TTC549 (cell line): ENCODE results near the gene KIF7.

ENCODE experiments used
- FAIRE-seq: peaks from 2 replicates; lab custom pipeline; 2012; peaks lifted over from hg19 to GRCh38; lab: Jason Lieb, UNC

The KIF7 gene

GRCh38 chr15:89648106-89649012, 6.9 kb downstream of the KIF7 start:
- FAIRE-seq: no peak

GRCh38 chr15:89647191-89647851, 7.9 kb downstream of the KIF7 start:
- no peak for FAIRE-seq

DNA sequence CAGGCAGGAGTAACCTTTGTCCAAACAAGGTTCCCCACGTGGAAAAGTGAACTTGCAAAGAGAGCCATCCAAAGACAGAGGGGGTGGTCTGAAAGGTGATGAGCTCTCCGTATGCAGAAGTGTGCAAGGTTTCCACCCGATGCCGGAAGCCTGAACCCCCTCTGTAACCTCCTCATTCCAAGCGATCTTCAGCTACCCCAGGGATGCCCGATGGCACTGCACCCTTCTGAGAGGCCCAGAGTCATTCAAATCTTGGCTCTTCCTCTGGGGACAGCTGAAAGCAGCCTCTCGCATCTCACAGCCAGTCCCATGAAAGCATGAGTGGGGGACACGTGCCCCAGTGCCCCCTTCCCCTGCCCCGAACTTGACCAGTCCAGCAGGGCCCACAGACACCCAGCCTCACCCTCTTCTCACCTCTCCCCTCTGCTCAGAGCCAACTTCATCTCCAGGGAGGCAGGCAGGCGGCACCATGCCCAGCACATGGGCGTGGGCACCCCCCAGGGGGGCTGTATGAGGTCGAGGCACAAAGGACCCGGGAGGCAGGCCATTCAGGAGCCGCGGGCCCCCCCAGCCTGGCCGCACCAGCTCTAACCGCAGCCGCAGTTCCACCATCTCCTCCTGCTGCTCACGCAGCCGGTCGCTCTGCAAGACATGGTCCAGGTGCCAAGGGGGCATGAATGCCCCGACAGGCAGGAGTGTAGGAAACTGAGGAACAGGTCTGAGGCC, 8.7 kb downstream of the KIF7 start:
- no peak for FAIRE-seq

GRCh38 chr15:89645680-89646079, 9.6 kb downstream of the KIF7 start:
- no peak for FAIRE-seq

DNA sequence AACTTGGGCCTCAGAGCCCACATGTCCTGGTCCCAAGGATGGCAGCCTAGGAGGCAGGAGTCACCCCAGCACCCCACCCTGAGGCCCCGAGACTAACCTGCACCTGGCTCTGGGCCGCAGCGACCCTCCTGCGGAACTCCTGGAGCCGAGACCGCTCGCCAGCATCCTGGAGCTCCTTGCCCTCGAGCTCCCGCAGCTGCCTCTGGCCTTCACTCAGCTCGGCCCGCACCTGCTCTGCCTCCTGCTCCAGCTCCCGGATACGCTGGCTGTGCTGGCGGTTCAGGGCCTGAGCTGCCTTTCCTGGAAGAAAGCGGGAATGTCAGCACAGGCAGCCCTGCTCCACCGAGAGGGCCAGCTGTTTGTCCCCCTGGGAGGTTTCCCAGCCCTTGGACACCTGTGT, 13.2 kb downstream of the KIF7 start:
- no peak for FAIRE-seq

DNA sequence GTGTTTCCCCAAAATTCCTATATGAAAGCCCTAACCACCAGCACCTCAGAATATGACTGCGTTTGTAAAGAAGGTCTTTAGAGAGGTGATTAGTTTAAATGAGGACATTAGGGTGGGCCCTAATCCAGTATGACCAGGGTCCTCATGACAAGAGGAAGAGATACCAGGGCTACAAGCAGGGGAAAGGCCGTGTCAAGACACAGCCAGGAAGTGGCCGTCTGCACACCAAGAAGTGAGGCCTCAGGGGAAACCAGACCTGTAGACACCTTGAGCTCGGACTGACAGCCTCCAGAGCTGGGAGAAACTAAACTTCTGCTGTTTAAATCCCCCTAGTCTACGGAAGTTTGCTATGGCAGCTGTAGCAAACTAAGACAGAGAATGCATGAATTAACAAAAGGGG, 14.2 kb downstream of the KIF7 start:
- no peak for FAIRE-seq

- no peak for FAIRE-seq
These were observed 15.0 kb downstream of the KIF7 start for GRCh38 chr15:89640245-89640644.

DNA sequence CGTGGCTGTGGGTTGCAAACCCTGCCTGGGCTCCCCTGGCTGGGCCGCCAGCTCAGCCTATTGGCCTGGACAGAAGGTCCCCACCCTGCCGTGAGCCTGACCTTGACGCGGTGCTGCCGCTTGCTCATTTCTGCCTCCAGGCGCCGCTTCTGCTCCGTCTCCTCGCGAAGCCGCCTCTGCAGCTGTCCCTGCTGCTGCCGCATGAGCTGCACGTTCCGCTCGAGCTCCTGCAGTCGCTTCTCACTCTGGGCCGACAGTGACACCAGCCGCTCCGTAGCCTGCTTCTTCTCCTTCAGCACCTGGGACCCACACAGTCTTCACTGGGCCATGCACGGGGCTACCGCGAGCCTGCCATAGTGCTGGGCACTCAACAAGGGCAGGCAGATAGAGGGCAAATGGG, 21.7 kb downstream of the KIF7 start:
- no peak for FAIRE-seq

GRCh38 chr15:89632563-89633430, 22.5 kb downstream of the KIF7 start:
- no peak for FAIRE-seq

DNA sequence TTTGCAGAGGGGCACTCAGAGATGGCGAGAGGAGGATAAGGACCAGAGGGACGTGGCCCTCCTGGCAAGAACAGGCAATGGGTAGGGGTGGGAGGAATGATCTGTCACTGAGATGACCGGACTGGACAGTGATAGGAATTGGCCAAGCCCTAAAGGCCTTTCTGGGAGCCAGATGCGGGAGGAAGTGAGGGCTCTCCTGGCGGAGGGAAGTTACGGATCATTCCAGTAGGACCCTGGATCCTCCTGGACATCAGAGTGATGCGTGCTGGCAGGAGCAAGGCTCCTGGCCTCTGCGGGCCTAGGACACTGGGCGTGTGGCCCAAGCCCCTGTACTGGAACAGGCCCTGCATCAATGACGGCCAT, 23.4 kb downstream of the KIF7 start:
- no peak for FAIRE-seq

- FAIRE-seq: no peak
These were observed 24.0 kb downstream of the KIF7 start for GRCh38 chr15:89630974-89631901.

- no peak for FAIRE-seq
These were observed 25.0 kb downstream of the KIF7 start for GRCh38 chr15:89630260-89630659.

GRCh38 chr15:89629829-89630228, 25.4 kb downstream of the KIF7 start:
- FAIRE-seq: no peak

DNA sequence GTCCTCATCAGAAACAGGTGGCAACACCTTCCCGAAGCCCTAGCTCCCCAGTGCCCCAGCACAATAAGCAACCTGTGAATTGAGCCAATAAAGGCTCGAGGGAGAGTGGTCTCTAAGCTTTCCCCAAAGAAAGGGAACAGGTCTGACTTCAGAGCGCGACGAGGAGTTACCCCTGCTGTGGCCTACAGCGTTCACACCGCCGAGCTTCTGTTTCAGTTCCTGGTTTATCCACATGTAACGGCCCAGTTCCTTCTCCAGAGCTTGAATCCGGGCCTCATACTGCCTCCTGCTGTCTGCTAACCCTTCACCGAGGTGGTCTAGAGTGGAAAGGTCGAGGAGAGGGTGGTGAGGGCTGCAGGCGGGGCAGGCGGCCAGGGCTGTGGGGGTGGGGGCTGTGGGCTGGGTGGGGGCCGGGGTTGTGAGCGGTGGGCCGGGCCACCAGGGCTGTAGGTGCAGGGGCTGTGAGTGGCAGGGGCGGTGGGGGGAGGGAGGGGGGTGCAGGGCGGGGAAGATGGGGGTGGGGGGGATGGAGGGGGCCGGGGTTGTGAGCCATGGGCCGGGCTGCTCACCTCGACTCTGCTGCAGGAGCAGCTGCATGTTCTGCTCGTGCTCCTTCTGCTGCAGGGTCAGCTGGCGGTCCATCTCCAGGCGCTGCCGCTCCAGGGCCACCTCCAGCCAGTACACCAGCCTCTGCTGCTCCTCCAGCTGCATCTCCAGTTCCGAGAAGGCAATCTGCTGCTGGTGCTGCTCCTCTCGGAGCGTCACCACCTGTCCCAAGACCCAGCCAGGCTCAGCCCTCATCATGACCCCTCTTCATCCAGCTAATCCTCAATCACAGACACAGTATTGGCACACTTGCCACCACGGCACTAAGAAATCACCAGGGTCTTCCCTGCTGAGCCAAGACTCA, 26.2 kb downstream of the KIF7 start:
- FAIRE-seq: no peak

DNA sequence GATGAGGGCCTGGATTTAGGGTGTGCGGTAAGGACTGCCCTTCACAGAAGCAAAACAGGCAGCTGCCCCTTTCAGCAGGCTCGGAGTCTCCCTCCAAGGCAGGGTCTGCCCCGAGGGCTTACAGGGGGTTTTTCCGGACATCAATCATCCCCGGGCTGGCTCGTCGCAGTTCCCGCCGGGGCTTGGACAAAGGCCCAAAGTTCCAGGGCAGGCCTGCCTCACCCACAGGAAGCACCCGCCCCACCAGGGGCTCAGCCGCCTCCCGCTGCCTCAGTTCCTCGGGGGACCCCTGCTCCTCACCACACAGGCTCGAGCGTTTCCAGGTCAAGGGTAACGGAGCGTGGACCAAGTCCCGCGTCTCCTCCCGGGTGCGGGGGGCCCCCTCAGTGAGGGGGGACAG, 27.0 kb downstream of the KIF7 start:
- FAIRE-seq: no peak

DNA sequence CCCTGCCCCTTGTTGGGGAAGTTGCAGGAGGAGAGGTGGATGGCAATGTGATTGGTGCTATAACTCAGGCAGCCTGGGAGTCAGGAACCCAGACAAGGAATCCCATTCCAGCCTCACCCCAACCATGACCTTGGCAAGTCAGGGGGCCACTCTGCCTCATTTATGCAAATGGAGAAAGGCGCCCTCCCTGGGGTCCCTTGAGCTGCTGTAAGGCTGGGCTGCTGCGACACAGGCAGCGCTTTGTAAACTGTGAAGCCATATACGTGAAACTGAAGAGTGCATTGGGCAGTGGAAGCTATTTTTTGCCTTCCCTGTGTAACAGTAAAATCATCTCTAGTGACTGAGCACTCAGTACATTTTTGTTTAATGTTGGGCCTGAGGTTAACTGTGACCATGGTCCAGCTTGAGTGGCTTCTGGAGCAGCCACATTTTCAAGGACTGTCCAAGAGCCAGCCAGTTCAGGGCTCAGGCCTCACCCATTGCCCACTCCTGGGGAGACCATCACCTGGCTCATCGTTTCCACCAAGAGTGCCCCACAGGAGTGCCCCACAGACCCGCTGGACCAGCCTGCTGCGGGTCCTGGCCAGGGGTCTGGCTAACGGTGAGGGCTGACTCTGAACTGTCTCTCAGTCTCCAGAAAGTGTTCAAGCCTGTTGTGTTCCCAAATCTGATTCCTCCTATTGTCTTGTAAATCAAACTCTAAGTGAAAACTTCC, 27.9 kb downstream of the KIF7 start:
- FAIRE-seq: no peak

DNA sequence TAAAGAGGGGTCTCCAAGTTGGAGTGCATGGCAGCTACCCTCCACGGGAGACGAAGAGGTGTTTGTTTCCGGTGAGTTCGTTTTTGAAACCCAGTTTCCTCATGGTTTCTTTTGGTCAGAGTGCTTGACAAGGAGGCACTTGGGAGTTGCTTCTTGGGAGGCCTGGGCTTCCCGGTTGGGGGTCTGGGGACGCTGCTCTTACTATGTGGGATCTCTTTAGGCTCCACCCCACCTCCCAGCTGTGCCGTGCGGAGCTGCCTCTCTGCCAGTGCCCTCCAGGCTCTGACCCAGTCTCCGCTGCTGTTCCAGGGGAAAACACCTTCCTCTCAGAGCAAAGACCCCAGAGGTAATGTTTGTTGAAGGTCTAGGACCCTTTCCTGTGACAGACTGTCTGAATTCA, 29.6 kb downstream of the KIF7 start:
- no peak for FAIRE-seq

DNA sequence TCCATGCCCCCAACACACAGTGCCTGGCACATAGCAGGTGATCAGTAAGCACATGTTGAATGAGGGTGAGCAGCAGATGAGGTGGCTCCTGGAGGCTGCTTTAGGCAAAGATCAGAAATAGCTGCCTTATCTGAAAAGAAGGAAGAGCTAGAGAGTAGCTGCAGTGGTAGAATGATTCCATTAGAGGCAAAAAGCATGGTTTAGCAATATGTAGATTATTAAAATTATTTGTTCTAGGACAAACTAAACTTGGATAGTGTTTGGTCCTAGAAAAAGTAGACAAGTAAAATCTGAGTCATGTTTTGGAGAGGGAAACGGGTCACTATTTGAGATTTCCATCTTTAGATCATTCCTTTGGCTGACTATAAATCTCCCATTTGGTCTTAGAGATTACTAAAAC, 32.1 kb downstream of the KIF7 start:
- no peak for FAIRE-seq

DNA sequence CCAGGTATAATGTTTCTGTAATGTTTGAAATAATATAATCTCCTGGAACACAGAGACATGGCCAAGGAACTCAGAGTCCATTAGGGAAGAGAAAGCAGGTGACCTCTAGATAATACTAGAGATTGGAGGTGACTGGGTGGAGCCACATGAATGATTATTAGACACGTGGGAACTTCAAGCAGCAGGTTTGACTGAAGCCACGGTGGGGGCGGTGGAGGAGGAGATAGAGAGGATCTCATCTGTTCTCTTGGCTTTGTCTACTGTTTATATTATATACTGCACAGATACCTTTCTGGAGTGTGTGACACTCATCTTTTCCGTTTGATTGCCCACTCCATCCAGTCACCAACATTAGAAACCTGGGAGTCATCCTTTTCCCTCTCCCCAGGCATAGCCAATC, 33.7 kb downstream of the KIF7 start:
- FAIRE-seq: no peak
